ENCODE results near the gene AHRR. TPM values are rescaled to one million over a fixed set of nuclear protein-coding genes. Genes with fewer than 3 reads are reported as not detected.

Gene AHRR
- total RNA-seq, 2 donors from 2014 or later, result 0.12 to 0.30 TPM

- Histone ChIP-seq H3K4me1 (peaks cover 0 to 11% of the 10 kb centered on the region in 2 donors), H3K9me3 (peaks cover 0 to 16% of the 10 kb centered on the region in 2 donors), H3K36me3 (peaks cover 53% of the 10 kb centered on the region), H3K27ac (no peak overlapping the region), H3K27me3 (no peaks in the 10 kb centered on the region), H3K4me3 (no peak overlapping the region)
- no peak for TF ChIP-seq CTCF (IDR thresholded peaks at IDR 0.05)
- no peak for DNase-seq (ENCODE audit: low spot score)
These were observed 126.0 kb downstream of the AHRR start for GRCh38 chr5:447501-447900.

- H3K4me3 ChIP-seq, result no peak overlapping the region
- DNase-seq (ENCODE audit: low spot score), result no peak
- no peaks in the 10 kb centered on the region for H3K27me3 ChIP-seq
- no peak overlapping the region for H3K27ac ChIP-seq
- no peak for TF ChIP-seq CTCF (IDR thresholded peaks at IDR 0.05)
- H3K36me3 ChIP-seq, result peaks cover 60% of the 10 kb centered on the region
- peaks cover 0 to 11% of the 10 kb centered on the region in 2 donors for H3K4me1 ChIP-seq
- H3K9me3 ChIP-seq, result peaks cover 0 to 20% of the 10 kb centered on the region in 2 donors
These were observed 126.7 kb downstream of the AHRR start for GRCh38 chr5:448061-448765.

GRCh38 chr5:448766-449090 is 127.2 kb downstream of the AHRR start:
- Histone ChIP-seq H3K36me3 (peaks cover 65% of the 10 kb centered on the region), H3K4me3 (no peak overlapping the region), H3K27me3 (no peaks in the 10 kb centered on the region), H3K9me3 (peaks cover 0 to 20% of the 10 kb centered on the region in 2 donors), H3K27ac (no peak overlapping the region), H3K4me1 (peaks cover 0 to 8% of the 10 kb centered on the region in 2 donors)
- no peak for DNase-seq (ENCODE audit: low spot score)
- no peak for TF ChIP-seq CTCF (IDR thresholded peaks at IDR 0.05)

GRCh38 chr5:449151-449550 is 127.6 kb downstream of the AHRR start:
- no peaks in the 10 kb centered on the region for H3K27me3 ChIP-seq
- peaks cover 0 to 4% of the 10 kb centered on the region in 2 donors for H3K4me1 ChIP-seq
- TF ChIP-seq CTCF (IDR thresholded peaks at IDR 0.05), result no peak
- peaks cover 0 to 20% of the 10 kb centered on the region in 2 donors for H3K9me3 ChIP-seq
- H3K4me3 ChIP-seq, result no peak overlapping the region
- DNase-seq (ENCODE audit: low spot score), result no peak
- H3K27ac ChIP-seq, result no peak overlapping the region
- peaks cover 69% of the 10 kb centered on the region for H3K36me3 ChIP-seq

GRCh38 chr5:451587-452458 is 130.3 kb downstream of the AHRR start:
- no peaks in the 10 kb centered on the region for H3K4me1 ChIP-seq
- no peak for DNase-seq (ENCODE audit: low spot score)
- H3K4me3 ChIP-seq, result no peak overlapping the region
- peaks cover 81% of the 10 kb centered on the region for H3K36me3 ChIP-seq
- H3K27ac ChIP-seq, result no peak overlapping the region
- no peaks in the 10 kb centered on the region for H3K27me3 ChIP-seq
- no peak for TF ChIP-seq CTCF (IDR thresholded peaks at IDR 0.05)
- H3K9me3 ChIP-seq, result peaks cover 0 to 20% of the 10 kb centered on the region in 2 donors
